ENCODE data around the gene POMZP3.
"Not testable (repeated sequence)": the region's sequence is repeated elsewhere in the genome, so short reads cannot be mapped to it uniquely, and the experiment has no call there.

DNA sequence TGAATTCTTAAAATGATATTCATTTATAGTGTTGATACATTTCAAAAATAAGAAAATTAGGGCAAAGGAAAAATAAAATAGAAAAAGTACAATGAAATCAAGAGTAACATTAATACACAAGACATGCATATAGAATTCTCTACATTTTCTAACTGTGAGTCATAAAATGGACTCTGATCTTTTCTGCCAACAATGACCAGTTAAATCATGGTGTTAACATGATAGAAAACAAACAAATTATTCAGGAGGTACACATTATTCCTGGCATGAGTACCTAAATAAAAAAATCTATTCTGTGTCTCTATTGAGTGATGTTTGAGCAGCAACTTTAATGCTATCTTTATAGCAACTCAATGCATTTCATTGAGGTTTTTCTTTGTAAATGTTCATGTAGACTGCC lies 58.3 kb downstream of the POMZP3 start:
- TF ChIP-seq, protein P1, sequence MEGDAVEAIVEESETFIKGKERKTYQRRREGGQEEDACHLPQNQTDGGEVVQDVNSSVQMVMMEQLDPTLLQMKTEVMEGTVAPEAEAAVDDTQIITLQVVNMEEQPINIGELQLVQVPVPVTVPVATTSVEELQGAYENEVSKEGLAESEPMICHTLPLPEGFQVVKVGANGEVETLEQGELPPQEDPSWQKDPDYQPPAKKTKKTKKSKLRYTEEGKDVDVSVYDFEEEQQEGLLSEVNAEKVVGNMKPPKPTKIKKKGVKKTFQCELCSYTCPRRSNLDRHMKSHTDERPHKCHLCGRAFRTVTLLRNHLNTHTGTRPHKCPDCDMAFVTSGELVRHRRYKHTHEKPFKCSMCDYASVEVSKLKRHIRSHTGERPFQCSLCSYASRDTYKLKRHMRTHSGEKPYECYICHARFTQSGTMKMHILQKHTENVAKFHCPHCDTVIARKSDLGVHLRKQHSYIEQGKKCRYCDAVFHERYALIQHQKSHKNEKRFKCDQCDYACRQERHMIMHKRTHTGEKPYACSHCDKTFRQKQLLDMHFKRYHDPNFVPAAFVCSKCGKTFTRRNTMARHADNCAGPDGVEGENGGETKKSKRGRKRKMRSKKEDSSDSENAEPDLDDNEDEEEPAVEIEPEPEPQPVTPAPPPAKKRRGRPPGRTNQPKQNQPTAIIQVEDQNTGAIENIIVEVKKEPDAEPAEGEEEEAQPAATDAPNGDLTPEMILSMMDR (IDR thresholded peaks at IDR 0.05) = not testable (repeated sequence)
- TF ChIP-seq POLR2A (IDR thresholded peaks at IDR 0.05) = not testable (repeated sequence)

All from right lobe of liver (tissue), 4 donors.